Dendritic cell treated with granulocyte-macrophage colony-stimulating factor and Interleukin-4, amounts not matched to agents 40 ng/mL and 50 ng/mL, for 4 days (primary cell): Measurements from ENCODE around the gene FHL2.
"Not testable (repeated sequence)": the region's sequence is repeated elsewhere in the genome, so short reads cannot be mapped to it uniquely, and the experiment has no call there.

Experiments used
- H3K27ac Mint-ChIP-seq: one replicate; pipeline ENCODE4 v1.8.0; 2022; ENCODE audit warnings: mild to moderate bottlenecking, mixed read lengths
- H3K27me3 Mint-ChIP-seq: one replicate; pipeline ENCODE4 v1.8.0; 2022; ENCODE audit warnings: mild to moderate bottlenecking, mixed read lengths
- H3K36me3 Mint-ChIP-seq: one replicate; pipeline ENCODE4 v1.8.0; 2022; ENCODE audit warnings: low read depth, mixed read lengths
- H3K4me1 Mint-ChIP-seq: one replicate; pipeline ENCODE4 v1.8.0; 2022; ENCODE audit warnings: low read depth, mixed read lengths
- H3K4me3 Mint-ChIP-seq: one replicate; pipeline ENCODE4 v1.8.0; 2022; ENCODE audit warnings: mild to moderate bottlenecking, moderate library complexity, mixed read lengths
- H3K9me3 Mint-ChIP-seq: one replicate; pipeline ENCODE4 v1.8.0; 2022; ENCODE audit warnings: mixed read lengths
- intact Hi-C: fragments of 100-400 bp; cut with micrococcal nuclease; formaldehyde crosslinking; loops from one replicate; pipeline ENCODE4 v1.15.0; 2022

FHL2 gene

DNA sequence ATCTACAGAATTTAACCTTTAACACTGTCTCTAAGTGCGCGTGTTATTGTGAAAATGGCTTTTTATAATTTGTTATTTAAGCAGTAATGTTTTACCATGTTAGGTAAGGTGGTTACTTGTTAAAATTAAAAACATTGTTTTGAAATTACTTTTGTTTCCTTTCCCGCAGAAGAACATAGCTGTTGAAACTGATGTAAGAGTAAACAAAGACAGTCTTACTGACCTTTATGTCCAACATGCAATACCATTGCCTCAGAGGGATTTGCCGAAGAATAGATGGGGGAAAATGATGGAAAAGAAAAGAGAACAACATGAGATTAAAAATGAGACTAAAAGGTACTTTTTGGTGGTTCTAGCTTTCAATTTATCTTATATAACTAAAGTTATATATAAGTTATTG is 59.4 kb downstream of the FHL2 start:
- H3K36me3 Mint-ChIP-seq: peaks cover 50% of the 10 kb centered on the region
- intact Hi-C loops: loop anchor here (10.0 kb wide), 1 partner anchor 305 kb away; the partner anchor contains the start of gene MRPS9
- H3K27me3 Mint-ChIP-seq: no peaks in the 10 kb centered on the region
- no peaks in the 10 kb centered on the region for H3K9me3 Mint-ChIP-seq
- peaks cover 21% of the 10 kb centered on the region for H3K4me1 Mint-ChIP-seq
- H3K4me3 Mint-ChIP-seq: no peak overlapping the region
- no peak overlapping the region for H3K27ac Mint-ChIP-seq

DNA sequence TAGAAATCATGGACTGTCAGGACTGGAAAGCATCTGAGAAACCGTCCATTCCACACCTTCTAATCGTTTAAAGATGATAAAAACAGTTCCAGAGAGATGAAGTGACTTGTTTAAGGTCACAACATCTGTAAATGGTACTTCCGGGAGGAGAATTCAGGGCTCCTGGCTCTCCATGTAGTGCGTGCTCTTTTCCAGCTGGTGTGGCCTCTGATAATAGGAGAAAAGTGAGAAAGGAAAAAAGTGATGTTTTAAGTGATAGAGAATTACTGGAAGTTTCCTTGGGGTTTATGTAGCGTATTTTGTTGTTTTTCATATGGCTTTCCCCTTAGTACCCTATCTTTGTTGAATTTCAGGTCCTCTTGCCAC is 60.8 kb downstream of the FHL2 start:
- H3K27me3 Mint-ChIP-seq: no peaks in the 10 kb centered on the region
- peak overlapping the region; percentile 96 for H3K4me3 Mint-ChIP-seq
- H3K9me3 Mint-ChIP-seq: no peaks in the 10 kb centered on the region
- H3K27ac Mint-ChIP-seq: peak overlapping the region; percentile 97
- intact Hi-C loops: loop anchor here (10.0 kb wide), 1 partner anchor 303 kb away; the partner anchor contains the start of gene MRPS9
- peaks cover 42% of the 10 kb centered on the region for H3K36me3 Mint-ChIP-seq
- H3K4me1 Mint-ChIP-seq: peaks cover 21% of the 10 kb centered on the region

DNA sequence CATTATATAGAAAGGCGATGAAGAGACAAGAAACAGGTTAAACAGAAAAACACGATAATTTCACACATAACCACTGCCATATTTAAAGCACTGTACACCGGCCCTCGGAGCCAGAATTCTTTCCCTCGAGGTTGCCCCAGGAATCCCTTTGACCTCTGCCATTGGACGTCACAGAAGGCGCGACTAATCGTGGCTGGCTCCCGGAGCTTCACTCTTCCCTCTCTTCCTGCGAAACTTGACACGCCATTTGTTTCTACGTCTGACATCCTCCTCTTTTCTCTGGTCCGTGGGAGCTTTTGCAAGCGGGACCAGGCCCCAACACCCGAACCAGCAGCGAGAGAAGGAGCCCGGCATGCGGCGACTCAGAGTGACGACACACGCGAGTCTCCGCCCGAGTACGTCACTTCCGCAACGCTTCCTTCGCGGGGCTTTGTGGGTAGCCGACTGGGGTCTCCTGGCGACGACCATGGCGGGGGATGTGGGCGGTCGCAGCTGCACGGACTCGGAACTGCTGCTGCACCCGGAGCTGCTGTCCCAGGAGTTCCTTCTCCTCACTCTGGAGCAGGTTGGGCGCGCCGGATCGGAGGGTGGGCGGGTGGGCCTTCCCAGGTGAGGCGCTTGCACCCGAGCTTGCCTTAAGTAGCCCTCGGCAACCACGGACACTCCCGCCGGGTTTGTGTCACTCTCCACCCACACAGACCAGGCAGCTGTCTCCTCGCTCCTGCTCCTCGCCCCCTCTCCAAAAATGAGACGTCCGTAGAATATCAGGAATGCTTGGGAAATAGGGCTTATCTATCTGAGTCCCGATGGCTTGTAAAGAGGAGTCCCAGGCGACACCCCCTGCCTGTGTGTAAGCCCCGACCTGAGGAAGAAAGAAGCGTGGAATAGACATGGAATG is 61.5 kb downstream of the FHL2 start, which contains the start of gene C2orf49:
Gene C2orf49 (plus strand): TSS at position 419 of the 898 bp plus-strand sequence. CDS start 48 bp downstream, at position 467.
- Mint-ChIP-seq H3K4me1 (peaks cover 21% of the 10 kb centered on the region), H3K27ac (peak within 1 kb of the TSS; percentile 97), H3K9me3 (no peaks in the 10 kb centered on the region), H3K27me3 (no peaks in the 10 kb centered on the region), H3K4me3 (peak within 1 kb of the TSS; percentile 96), H3K36me3 (peaks cover 36% of the 10 kb centered on the region)
- intact Hi-C loops: loop anchor here (10.0 kb wide), 1 partner anchor 303 kb away; the partner anchor contains the start of gene MRPS9

DNA sequence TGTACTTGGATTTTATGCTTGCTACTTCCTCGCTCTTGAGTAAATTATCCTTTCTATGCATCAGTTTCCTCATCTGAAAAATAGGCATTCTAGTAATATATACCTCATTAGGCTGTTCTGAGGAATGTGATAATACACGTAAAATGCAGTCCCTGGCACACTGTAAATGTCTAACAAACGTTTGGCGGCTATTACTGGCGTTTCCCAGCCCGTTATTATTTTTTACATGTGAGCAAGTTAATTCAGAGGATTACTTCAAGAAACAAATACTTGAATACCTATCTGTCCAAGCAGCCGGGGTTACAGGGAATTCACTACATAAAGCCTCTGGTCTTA is 62.1 kb downstream of the FHL2 start:
- peaks cover 32% of the 10 kb centered on the region for H3K36me3 Mint-ChIP-seq
- H3K27me3 Mint-ChIP-seq: no peaks in the 10 kb centered on the region
- peak overlapping the region; percentile 97 for H3K27ac Mint-ChIP-seq
- intact Hi-C loops: loop anchor here (10.0 kb wide), 1 partner anchor 302 kb away; the partner anchor contains the start of gene MRPS9
- H3K4me3 Mint-ChIP-seq: peak overlapping the region; percentile 96
- no peaks in the 10 kb centered on the region for H3K9me3 Mint-ChIP-seq
- peaks cover 21% of the 10 kb centered on the region for H3K4me1 Mint-ChIP-seq

DNA sequence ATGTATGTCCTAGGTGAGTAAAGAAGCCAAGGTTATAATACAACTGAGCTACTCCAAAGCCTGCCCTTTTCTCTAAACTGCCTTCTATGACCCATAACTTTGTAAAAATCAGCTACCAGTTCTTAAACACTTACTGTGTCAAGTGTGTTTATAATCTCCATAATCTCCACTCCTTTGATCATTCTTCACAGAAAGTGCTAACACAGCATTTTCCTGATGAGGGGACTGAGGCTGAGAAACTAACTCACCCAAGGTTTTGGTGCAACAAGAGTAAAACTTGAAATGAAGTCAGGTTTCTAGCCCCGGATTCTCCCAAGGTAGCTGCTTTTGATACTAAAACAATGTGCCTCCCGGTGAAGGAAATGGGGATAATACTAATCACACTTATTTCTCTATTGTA is 63.4 kb downstream of the FHL2 start:
- H3K27me3 Mint-ChIP-seq: no peaks in the 10 kb centered on the region
- H3K27ac Mint-ChIP-seq: no peak overlapping the region
- H3K9me3 Mint-ChIP-seq: no peaks in the 10 kb centered on the region
- H3K36me3 Mint-ChIP-seq: peaks cover 20% of the 10 kb centered on the region
- intact Hi-C loops: loop anchor here (10.0 kb wide), 1 partner anchor 301 kb away; the partner anchor contains the start of gene MRPS9
- peaks cover 26% of the 10 kb centered on the region for H3K4me1 Mint-ChIP-seq
- H3K4me3 Mint-ChIP-seq: no peak overlapping the region

DNA sequence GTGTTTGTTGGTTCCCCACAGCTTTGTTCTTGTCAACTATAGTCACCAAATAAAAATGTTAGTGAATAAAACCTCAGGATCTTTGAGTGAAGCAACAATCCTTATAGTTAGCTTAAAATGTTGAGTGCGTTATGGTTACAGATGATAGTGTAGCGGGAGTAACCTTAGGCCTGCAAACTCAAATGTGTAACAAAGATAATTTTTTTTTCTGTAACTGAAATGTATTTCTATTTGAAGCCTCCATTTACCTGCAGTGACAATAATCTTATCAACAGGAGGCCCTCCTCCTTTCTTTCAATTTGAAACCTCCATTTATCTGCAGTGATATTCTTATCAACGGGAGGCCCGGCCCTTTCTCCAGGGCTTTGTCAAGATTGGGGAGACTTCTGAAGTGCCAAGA is 64.6 kb downstream of the FHL2 start:
- Mint-ChIP-seq H3K9me3 (no peaks in the 10 kb centered on the region), H3K4me3 (no peak overlapping the region), H3K27ac (no peak overlapping the region), H3K27me3 (no peaks in the 10 kb centered on the region), H3K4me1 (peaks cover 25% of the 10 kb centered on the region), H3K36me3 (peaks cover 13% of the 10 kb centered on the region)
- intact Hi-C loops: loop anchor here (10.0 kb wide), 1 partner anchor 299 kb away; the partner anchor contains the start of gene MRPS9

DNA sequence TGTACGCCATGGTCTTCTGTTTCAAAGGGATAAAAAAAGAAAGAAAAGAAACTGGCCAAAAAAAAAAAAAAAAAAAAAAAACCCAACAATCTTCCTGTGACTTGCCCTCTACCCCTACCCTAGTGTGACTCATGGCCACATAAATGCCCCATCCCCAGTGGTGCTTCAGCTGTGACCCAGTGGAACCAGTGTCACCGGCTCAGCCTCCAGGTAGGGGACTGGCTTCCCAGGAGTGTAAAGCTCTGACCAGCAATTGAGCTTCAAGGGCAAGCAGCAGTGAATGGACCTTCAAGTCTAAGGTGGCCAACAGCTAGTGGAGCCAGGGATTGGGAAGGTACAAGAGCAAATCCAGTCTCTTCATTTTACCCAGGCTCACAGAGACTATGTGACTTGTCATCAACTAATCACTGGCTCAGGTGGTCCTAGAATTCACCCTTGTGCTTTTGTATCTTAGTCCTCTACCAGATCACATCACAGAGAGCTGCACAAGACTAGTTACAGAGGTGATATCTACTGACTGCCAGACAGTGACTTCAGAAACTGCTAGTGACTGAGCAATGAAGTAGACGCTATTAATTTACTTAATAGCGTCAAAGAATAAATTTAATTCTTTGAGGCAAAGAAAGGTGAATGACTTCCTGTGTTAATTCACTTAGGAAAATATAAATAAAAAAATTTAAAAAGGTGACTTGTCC is 68.0 kb downstream of the FHL2 start:
- Mint-ChIP-seq H3K4me3 (no peak overlapping the region), H3K27me3 (no peaks in the 10 kb centered on the region), H3K36me3 (peaks cover 7% of the 10 kb centered on the region), H3K27ac (peak overlapping the region; percentile 69), H3K9me3 (no peaks in the 10 kb centered on the region), H3K4me1 (peaks cover 31% of the 10 kb centered on the region)
- intact Hi-C loops: loop anchor here (10.0 kb wide), 1 partner anchor 296 kb away; the partner anchor contains the start of gene MRPS9

DNA sequence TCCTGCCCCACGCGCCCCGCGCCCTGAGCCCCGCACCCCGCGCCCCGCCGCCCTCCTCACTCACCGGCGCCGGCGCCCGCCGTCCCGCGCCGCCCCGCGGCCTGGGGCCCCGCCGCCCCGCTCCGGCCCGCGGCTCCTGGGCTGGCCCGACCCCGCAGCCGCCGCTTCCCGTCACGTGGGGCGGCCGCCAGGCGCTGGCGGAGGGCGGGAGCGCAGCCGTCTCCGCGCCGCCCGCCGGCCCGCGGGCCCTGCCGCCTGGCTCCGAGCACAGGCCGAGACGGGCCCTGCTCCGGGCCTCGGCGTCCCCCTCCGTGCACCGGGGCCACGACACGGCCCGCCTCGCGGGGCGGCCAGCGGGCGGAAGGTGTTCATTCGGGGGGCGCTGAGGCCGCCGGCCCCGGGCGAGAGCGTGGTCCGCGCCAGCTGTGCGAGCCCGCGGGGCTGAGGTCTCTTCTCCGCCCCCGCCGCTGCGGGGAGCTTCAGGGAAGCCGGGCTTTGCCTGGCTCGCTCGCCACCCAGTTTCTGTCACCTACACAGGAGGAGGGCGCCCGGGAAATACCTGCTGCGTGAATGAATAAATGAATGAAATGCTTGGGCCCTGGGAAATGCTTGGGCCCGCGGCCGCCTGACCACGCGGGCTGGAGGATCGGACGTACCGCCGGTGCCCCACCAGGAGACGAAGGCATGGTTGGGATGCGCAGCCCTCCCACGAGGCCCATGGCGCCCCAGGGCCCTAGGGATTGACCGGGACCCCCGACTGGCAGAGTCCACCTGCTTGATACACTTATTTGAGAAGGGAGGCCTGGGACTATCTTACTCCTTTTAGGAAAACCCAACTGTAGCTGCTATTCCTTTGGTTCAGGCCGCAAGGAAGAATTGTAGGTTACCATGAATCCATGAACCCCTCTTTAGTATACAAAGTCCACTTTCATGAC is 69.0 kb downstream of the FHL2 start, which contains the start of gene TGFBRAP1:
Gene TGFBRAP1 (minus strand): TSS at position 175 of the 935 bp plus-strand sequence. CDS start 21,434 bp downstream, outside the sequence.
- Mint-ChIP-seq H3K4me1 (peaks cover 40% of the 10 kb centered on the region), H3K36me3 (peaks cover 15% of the 10 kb centered on the region), H3K27ac (peak within 1 kb of the TSS; percentile 69), H3K4me3 (peak within 1 kb of the TSS; percentile 80), H3K9me3 (no peaks in the 10 kb centered on the region), H3K27me3 (no peaks in the 10 kb centered on the region)
- intact Hi-C loops: loop anchor here (10.0 kb wide), 1 partner anchor 295 kb away; the partner anchor contains the start of gene MRPS9

DNA sequence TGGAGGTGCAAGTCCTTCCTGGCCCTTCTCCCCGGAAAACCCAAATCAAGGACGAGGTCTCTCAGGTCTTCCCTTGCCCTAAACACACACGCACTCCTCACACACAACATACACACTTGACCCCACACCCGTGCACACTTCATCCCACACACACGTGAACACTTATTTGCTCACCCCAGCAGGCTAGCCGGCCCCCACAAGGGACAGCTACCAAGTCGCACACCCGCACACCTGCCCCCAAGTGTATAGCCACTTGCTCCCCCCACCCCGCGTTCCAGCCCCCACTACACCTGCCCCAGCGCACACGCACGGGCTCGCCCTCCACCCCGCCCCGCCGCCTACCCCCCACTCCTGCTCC is 69.7 kb downstream of the FHL2 start:
- intact Hi-C loops: no loop called here
- Mint-ChIP-seq H3K4me1 (peaks cover 47% of the 10 kb centered on the region), H3K27me3 (no peaks in the 10 kb centered on the region), H3K36me3 (peaks cover 21% of the 10 kb centered on the region), H3K4me3 (peak overlapping the region; percentile 76), H3K9me3 (no peaks in the 10 kb centered on the region), H3K27ac (peak overlapping the region; percentile 69)

DNA sequence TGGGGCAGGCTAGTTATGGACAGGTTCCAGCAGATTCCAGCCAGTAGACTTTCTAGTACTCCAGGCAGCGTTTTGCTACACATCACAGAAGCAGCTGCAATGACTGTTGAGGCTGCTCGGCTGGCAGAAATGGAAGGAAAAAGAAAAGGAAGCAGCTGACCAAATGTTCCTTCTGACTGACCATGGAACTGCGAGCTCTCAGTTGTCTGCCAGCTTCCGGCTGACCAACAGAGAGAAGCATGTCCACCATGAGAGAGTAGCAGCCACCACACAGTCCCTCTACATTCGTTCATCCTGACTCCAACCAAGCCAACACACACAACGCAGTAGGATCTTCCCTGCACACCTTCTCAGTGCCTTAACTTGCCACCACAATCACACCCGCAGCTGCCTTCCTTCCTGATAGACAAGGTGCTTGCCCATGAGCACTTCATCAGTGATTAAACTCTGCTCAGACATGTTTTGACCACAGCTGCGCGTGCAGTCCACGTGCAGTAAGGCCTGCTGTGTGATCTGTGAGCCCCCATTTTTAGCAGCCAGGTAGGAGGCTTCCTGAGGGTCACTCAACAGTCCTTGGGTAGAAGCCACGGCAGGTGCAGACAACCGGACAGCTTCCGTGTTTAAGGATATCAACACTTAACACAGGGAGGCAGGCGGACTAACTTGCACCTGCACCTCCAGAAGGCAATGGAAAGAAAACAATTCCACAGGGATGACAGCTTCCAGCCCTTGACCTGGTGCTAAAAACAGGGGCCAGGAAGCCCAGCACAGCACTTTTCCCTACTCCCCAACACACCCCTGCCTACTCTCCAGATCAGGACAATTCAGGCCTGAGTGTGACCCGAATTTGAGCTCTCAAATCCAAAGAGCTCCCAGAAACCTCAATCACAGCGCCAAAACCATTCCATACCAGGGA is 70.3 kb downstream of the FHL2 start:
- Mint-ChIP-seq H3K4me3 (peak overlapping the region; percentile 76), H3K36me3 (peaks cover 21% of the 10 kb centered on the region), H3K27me3 (no peaks in the 10 kb centered on the region), H3K9me3 (no peaks in the 10 kb centered on the region), H3K27ac (peak overlapping the region; percentile 69), H3K4me1 (peaks cover 53% of the 10 kb centered on the region)
- intact Hi-C loops: no loop called here

DNA sequence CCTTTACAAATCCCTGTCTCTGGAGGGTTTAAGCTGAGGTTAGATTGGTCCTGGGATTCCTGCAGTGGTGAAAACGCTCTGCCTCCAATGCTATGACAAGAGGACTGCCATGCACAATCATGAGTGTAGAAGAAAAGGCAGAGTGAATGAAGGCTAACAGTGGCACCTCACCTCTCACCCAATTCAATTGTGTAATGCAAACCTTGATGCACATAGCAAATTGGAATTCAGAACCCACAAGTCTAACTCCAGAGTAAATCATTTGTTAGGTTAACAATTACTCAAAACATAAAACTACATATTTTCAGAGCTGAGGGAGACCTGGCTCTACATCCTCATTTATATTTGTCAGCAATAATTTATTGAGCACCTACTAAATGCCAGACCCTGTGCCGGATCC is 71.2 kb downstream of the FHL2 start:
- no peaks in the 10 kb centered on the region for H3K9me3 Mint-ChIP-seq
- H3K27me3 Mint-ChIP-seq: no peaks in the 10 kb centered on the region
- intact Hi-C loops: no loop called here
- H3K4me1 Mint-ChIP-seq: peaks cover 62% of the 10 kb centered on the region
- H3K36me3 Mint-ChIP-seq: peaks cover 26% of the 10 kb centered on the region
- no peak overlapping the region for H3K4me3 Mint-ChIP-seq
- H3K27ac Mint-ChIP-seq: peak overlapping the region; percentile 69

DNA sequence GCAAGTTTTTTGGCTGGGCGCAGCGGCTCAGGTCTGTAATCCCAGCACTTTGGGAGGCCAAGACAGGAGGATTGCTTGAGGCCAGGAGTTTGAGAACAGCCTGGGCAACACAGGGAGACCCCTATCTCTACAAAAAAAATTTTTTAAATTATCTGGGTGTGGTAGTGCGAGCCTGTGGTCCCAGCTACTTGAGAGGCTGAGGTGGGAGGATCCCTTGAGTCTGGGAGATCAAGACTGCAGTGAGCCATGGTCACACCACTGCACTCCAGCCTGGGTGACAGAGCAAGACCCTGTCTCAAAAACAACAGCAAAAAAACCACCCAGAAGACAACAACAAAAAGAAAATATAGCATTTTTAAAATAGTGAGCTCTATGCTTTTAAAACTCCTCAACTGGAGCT is 71.6 kb downstream of the FHL2 start:
- H3K4me3 Mint-ChIP-seq, H3K27ac Mint-ChIP-seq, H3K9me3 Mint-ChIP-seq, intact Hi-C loops, H3K27me3 Mint-ChIP-seq: not testable (repeated sequence)
- Mint-ChIP-seq H3K4me1 (peaks cover 64% of the 10 kb centered on the region), H3K36me3 (peaks cover 28% of the 10 kb centered on the region)
